ENCODE data around the gene PDE2A.

GRCh38 chr11:72553706-72554105 lies 120.5 kb downstream of the PDE2A start:
- no peak for TF ChIP-seq POLR2AphosphoS5 (IDR thresholded peaks at IDR 0.05; ENCODE audit: low read depth, low read length)
- TF ChIP-seq SIN3A (IDR thresholded peaks at IDR 0.05; ENCODE audit: borderline replicate concordance, insufficient read depth, low read depth, low read length) = no peak
- TF ChIP-seq TCF7L2 (IDR thresholded peaks at IDR 0.05; ENCODE audit: low read depth, low read length) = no peak

Measured in Panc1 (cell line).